T-helper 2 cell (primary cell): ENCODE measurements around the gene FCHO2.
"Not testable (repeated sequence)": the region's sequence is repeated elsewhere in the genome, so short reads cannot be mapped to it uniquely, and the experiment has no call there.

Experiments
- DNase-seq, 5 experiments: peaks; one replicate each; pipeline versions ENCODE4 v3.0.0 to v3.0.0-alpha.2; 2012 to 2022

Gene FCHO2

DNA sequence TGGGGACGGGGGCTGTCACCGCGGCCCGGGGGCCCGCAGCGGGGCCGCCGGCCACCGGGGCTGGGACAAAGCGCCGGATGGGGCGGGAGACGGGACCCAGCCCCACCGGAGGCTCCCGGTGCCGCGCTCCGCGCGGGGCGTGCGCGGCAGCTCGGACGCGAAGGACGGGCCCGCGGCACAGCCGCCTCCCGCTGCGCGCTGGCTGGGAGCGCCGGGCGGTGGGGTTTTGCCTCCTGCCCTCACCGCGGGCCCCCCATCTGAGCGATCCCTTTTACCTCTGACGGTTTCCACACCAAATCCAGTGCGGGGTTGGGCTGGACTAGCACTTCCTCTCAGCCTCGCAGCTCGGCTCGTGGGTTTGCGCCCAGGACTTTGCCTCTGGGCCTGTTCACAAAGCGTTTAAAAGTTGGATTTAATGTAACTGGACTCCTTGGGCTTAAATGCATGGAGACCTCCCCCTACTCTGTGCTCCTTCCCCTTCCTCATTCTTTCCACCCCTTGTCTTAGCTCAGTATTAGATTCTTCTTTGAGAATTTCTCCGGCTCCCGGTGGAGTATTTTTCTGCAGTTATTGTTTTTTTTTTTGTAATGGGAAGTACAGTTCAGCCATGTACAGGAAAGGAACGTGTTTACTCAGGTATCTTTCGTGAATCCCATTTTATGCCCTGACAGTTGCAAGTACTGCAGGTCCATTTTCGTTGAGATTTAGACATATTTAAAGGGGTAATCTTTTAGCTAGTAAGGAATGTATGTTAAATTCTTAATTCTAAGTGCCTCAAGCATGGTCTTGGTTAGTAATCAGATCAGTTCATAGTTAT, 691 bp downstream of the FCHO2 start:
- peak in 3 of 5 experiments; percentile 3 to 17 (median 10) for DNase-seq

DNA sequence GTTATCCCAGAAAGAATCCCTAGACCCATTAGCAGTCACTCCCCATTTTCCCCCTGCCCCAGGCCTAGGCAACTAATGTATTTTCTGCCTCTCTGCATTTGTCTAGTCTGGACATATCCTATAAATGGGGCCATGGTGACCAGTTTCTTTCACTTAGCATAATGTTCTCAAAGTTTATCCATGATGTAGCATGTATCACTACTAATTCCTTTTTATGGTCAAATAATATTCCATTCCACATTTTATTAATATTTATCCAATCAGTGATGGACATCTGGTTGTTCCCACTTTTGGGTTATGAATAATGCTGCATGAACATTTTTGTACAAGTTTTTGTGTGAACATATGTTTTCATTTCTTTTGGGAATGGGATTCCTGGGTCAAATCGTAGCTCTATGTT, 1.5 kb downstream of the FCHO2 start:
- no peak for DNase-seq

DNA sequence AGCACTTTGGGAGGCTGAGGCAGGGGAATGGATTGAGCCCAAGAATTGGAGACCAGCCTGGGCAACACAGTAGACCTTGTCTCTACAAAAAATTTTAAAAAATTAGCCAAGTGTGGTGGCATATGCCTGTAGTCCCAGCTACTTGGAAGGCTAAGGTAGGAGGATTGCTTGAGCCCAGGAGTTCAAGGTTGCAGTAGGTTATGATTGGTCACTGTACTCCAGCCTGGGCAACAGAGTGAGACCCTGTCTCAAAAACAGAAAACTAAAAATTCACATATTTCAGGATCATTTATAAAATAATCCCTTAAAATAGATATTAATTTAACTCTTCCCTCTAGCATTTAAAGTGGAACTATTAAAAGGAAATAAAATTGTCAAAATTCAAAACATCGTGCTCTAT, 3.4 kb downstream of the FCHO2 start:
- DNase-seq: no peak

DNA sequence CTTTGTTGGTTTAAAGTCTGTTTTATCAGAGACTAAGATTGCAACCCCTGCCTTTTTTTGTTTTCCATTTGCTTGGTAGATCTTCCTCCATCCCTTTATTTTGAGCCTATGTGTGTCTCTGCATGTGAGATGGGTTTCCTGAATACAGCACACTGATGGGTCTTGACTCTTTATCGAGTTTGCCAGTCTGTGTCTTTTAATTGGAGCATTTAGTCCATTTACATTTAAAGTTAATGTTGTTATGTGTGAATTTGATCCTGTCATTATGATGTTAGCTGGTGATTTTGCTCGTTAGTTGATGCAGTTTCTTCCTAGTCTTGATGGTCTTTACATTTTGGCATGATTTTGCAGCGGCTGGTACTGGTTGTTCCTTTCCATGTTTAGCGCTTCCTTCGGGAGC, 18.6 kb downstream of the FCHO2 start:
- not testable (repeated sequence) for DNase-seq

DNA sequence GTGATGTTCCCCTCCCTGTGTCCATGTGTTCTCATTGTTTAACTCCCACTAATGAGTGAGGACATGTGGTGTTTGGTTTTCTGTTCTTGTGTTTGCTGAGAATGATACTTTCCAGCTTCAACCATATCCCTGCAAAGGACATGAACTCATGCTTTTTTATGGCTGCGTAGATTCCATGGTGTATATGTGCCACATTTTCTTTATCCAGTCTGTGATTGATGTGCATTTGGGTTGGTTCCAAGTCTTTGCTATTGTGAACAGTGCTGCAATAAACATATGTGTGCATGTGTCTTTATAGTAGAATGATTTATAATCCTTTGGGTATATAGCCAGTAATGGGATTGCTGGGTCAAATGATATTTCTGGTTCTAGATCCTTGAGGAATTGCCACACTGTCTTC, 21.0 kb downstream of the FCHO2 start:
- DNase-seq: not testable (repeated sequence)

DNA sequence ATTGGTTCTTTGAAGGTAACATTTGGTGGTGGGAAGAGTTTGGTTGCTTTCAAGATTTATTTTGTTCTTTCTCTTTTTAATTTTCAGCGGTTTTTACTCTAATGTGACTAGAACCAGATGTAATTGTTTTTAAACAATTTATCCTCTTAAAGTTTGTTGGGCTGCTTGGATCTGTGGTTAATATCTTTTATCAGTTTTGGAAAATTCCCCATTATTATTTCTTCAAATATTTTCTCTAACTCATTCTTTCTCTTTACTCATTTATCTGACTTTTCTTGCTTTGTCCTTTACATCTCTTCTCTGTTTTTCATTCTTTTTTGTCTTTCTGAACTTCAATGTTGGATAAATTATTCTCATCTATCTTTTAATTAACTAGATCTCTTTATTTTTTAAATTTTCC, 29.9 kb downstream of the FCHO2 start:
- no peak for DNase-seq

DNA sequence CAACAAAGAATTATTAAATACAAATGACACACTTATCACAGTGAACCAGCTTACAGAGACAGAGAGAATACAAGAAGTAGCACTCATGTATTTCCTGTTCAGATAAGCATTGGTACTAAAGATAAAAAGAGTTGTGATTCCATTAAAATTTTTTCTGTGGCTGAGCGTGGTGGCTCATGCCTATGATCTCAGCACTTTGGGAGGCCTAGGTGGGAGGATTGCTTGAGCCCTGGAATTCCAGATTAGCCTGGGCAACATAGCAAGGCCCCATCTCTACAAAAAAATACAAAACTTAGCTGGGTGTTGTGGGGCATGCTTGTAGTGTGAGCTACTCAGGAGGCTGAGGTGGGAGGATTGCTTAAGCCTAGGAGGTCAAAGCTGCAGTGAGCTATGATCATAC, 32.9 kb downstream of the FCHO2 start:
- no peak for DNase-seq

GRCh38 chr5:72991394-72991793, 35.6 kb downstream of the FCHO2 start:
- DNase-seq: peak in 1 of 5 experiments; percentile 43

DNA sequence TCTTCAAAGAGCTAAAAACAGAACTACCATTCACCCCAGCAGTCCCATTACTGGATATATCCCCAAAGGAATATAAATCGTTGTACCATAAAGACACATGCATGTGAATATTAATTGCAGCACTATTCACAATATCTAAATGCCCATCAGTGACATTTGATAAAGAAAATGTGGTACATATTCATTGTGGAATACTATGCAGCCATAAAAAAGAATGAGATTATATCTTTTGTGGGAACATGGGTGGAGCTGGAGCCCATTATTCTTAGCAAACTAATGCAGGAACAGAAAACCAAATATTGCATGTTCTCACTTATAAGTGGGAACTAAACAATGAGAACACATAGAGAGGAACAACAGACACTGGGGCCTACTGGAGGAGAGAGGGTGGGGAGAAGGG, 38.7 kb downstream of the FCHO2 start:
- DNase-seq: no peak

DNA sequence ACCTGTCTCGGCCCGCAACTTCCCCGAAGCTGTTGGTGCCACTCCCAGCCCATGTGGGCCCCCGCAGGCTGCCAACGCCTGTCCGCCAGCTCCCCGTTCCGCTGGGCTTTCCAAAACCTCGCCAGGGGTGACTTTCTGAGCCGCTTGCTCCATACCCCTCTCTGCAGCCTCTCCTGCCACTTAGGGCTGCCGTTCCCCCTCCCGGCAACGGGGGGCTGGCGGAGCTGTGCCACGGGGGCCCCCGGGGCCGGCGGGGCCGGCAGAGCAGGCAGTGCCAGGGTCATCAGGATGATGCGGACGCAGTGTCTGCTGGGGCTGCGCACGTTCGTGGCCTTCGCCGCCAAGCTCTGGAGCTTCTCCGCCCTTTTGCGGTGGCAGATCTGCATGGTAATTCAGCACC, 40.8 kb downstream of the FCHO2 start:
- DNase-seq: no peak

GRCh38 chr5:72999916-73000315, 44.1 kb downstream of the FCHO2 start:
- DNase-seq: no peak

DNA sequence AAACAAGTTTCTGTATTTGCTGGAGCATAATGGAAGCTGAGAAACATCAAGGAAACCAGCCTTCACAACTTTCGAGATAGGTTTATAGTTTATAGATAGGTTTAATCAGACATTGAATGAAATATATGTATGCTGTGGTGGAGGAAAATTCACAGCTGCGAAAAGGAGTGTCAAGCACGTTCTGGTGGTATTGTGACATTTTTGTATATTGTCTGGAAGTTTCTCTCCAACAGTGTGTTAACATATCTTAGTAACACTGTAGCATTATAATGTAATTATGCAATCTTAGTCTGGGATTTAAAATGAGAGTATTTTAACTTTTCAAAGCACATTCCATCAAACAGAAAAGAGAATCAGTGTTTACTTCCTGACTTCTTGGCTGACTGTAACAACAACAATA, 50.0 kb downstream of the FCHO2 start:
- no peak for DNase-seq

- DNase-seq: no peak
Observed at GRCh38 chr5:73007051-73007450, 51.2 kb downstream of the FCHO2 start.

DNA sequence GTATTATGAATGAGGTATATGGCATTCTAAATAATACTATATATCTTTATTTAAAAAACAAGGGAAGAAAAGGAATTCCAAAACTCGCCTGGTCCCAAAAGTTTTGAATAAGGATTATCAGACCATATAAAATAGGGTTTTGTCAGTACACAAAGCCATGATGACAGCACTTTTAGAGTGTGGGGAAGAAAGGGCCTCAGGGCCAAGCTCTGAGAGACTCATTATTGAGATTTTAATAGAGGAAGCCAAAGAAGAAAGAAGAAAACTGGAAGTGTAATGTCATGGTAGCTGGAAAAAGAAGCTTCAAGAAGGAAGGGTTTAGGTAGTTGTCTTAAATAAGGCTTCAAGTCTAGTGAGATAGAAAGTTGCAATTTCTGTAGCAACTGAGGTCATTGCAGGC, 53.0 kb downstream of the FCHO2 start:
- DNase-seq: no peak

GRCh38 chr5:73011612-73012011, 55.8 kb downstream of the FCHO2 start:
- not testable (repeated sequence) for DNase-seq

DNA sequence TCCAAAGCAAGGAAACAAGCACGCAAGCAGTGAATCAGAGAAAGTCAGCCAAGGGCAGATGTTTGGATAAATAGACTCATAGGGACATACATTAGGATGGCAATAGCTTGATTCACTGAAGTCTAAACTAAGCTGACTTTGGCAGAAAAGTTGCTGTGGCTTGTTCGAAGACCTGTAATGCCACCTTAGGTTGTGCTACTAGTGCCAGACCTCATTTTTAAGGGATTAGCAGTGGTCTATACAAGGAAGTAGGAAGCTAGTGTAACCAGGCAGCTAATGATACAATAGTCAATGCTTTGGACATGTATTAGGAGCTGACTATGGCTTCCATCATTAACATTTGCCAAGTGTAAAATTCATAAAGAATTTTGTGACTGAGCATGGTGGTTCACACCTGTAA, 63.1 kb downstream of the FCHO2 start:
- no peak for DNase-seq

GRCh38 chr5:73019766-73020165, 63.9 kb downstream of the FCHO2 start:
- DNase-seq: no peak

DNA sequence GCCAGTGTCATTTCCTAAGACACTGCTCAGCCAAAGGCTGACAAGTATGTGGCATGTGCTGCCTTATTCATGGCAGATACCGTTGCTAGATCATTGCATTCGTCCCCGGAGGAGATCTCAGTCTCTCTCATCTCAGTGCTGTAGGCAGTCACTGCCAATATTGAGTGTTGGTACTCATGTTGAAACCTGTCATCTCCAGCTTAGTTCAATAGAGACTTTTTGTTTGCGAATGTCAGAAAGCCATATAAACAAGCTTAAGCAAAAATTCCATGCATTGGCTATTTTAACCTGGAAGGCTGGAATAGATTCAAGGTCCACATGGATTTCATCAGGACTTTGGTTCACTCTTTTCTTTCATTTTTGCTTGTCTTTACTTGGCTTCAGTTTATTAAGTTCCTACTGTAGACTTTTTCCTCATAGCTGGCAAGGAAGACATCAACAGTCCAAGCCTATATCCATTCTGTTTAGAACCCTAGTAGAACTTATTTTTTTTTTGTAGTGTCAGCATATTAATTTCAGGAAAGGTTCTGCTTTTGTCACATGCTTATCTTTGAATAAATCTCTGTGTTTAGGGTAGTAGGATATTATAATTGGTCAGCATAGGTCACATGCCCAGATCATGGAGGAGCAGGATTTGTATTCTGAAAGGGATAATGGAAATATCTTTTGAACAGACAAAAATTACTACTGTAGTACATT, 66.8 kb downstream of the FCHO2 start:
- DNase-seq: no peak

GRCh38 chr5:73024946-73025544, 69.2 kb downstream of the FCHO2 start:
- not testable (repeated sequence) for DNase-seq

DNA sequence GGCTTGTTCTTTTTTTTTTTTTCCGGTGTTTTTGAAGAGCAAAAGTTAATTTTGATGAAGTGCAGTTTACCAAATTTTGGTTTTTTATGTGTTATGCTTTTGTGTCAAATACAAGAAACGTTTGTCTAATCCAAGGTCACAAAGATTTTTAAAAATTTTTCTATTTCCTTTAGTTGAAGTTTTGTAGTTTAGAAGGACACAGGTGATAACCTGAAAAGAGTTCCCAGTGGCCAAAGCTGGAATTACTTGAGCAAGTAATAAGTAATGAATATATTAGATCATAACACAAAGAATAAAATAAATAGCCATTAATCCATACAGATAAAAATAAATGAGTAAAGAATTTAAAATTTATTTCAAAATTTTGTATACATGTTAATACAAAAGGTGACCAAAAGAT, 71.5 kb downstream of the FCHO2 start:
- DNase-seq: no peak

GRCh38 chr5:73027816-73028215, 72.0 kb downstream of the FCHO2 start:
- no peak for DNase-seq

DNA sequence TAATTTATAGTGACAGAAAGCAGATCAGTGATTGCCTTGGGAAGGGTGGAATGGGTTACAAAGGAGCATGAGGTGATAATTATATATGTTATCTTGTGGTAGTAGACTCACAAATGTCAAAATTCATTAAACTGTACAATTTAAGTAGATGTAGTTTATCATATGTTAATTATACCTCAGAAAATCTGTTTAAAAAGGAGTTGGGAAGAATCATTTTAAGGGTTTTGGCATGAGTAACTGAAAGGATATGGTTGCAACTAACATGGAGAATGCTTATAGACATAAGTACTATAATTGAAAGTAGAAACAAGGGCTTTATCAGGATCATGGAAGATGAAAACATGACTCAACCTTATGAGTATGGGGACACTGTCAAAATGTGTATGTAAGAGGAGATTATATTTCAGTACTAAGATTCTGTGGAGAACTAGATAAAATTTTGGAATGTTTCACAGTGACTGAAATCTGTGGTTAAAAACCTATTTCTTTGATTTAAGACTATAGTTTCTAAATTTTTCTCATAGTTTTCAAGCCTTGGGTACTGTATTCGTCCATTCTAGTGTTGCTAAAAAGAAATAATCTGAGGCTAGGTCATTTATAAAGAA, 73.3 kb downstream of the FCHO2 start:
- DNase-seq: no peak

GRCh38 chr5:73030531-73030930, 74.7 kb downstream of the FCHO2 start:
- DNase-seq: no peak

- no peak for DNase-seq
Observed at GRCh38 chr5:73030995-73031394, 75.2 kb downstream of the FCHO2 start.
